SK-N-SH (cell line): ENCODE data around the gene ATG9A. TPM values are rescaled to one million over a fixed set of nuclear protein-coding genes. Genes with fewer than 3 reads are reported as not detected.

ENCODE experiments used
- CTCF ChIA-PET: fragments of 300-600, 350-600 bp; formaldehyde crosslinking; extraction: SDS; loops from one replicate; lab custom pipeline; 2021; lab: Yijun Ruan, JAX
- POLR2A ChIA-PET: fragments of 350-600 bp; sonication (Branson Sonifier 250); formaldehyde crosslinking; extraction: SDS; loops from one replicate; lab custom pipeline; 2020; ENCODE audit warnings: antibody characterized with exemption, inconsistent platforms; lab: Yijun Ruan, JAX
- DNase-seq: peaks from one replicate; pipeline ENCODE4 v3.0.0; 2012
- H2AFZ ChIP-seq: fragments of 200-600 bp; sonication (generic); 2 replicates; pipeline ENCODE4 v1.8.1; 2016; ENCODE audit warnings: antibody characterized with exemption, mild to moderate bottlenecking, low read depth
- H3F3A ChIP-seq: fragments of 200-600 bp; sonication (generic); replicated peaks from 2 replicates; pipeline ENCODE3; 2016; ENCODE audit warnings: antibody characterized with exemption, mild to moderate bottlenecking; ENCODE audit not compliant: insufficient read depth
- H3K27ac ChIP-seq, 2 experiments: fragments of 200-500 bp in 1 of 2; fragments of 200-600 bp in 1 of 2; sonication (Bioruptor generic) in 1 of 2; sonication (generic), shearing (Covaris generic) in 1 of 2; 2 replicates each; pipeline versions ENCODE4 v1.5.1 to v1.6.1; 2014 to 2016; ENCODE audit warnings: low read depth in 2 of 2, inconsistent platforms in 1 of 2, low read length in 1 of 2, mild to moderate bottlenecking in 1 of 2, mixed read lengths in 1 of 2
- H3K27me3 ChIP-seq: fragments of 200-600 bp; sonication (generic), shearing (Covaris generic); 2 replicates; pipeline ENCODE4 v1.6.1; 2016; ENCODE audit warnings: mixed run types; ENCODE audit not compliant: insufficient read depth
- H3K36me3 ChIP-seq, 2 experiments: fragments of 200-500 bp in 1 of 2; fragments of 200-600 bp in 1 of 2; sonication (Bioruptor generic) in 1 of 2; sonication (generic) in 1 of 2; replicated peaks in 1 of 2; 2 replicates each; pipeline versions ENCODE3 to v1.5.1; 2014 to 2016; ENCODE audit warnings: low read length in 1 of 2, mild to moderate bottlenecking in 1 of 2; ENCODE audit not compliant: insufficient read depth in 2 of 2, control insufficient read depth in 1 of 2
- H3K4me1 ChIP-seq, 2 experiments: fragments of 200-500 bp in 1 of 2; fragments of 200-600 bp in 1 of 2; sonication (Bioruptor generic) in 1 of 2; sonication (generic), shearing (Covaris generic) in 1 of 2; 2 replicates each; pipeline versions ENCODE4 v1.5.1 to v1.6.1; 2014 to 2016; ENCODE audit warnings: low read depth in 1 of 2, low read length in 1 of 2, mixed run types in 1 of 2; ENCODE audit not compliant: insufficient read depth in 2 of 2, control insufficient read depth in 1 of 2
- H3K4me2 ChIP-seq: fragments of 200-600 bp; sonication (generic), shearing (Covaris generic); 2 replicates; pipeline ENCODE4 v1.6.1; 2017; ENCODE audit warnings: mixed run types
- H3K4me3 ChIP-seq, 2 experiments: fragments of 200-500 bp in 1 of 2; fragments of 200-600 bp in 1 of 2; sonication (Bioruptor generic) in 1 of 2; sonication (generic), shearing (Covaris generic) in 1 of 2; 2 replicates each; pipeline versions ENCODE4 v1.5.1 to v1.8.1; 2014 to 2016; ENCODE audit warnings: low read depth in 2 of 2, inconsistent platforms in 1 of 2, low read length in 1 of 2, mild to moderate bottlenecking in 1 of 2, mixed read lengths in 1 of 2, moderate library complexity in 1 of 2
- H3K79me2 ChIP-seq: fragments of 200-600 bp; sonication (generic); 2 replicates; pipeline ENCODE4 v1.8.1; 2017; ENCODE audit warnings: mild to moderate bottlenecking; ENCODE audit not compliant: insufficient read depth
- H3K9ac ChIP-seq: fragments of 200-600 bp; sonication (generic); 2 replicates; pipeline ENCODE4 v1.6.1; 2017; ENCODE audit warnings: mixed run types
- H3K9me2 ChIP-seq: fragments of 200-600 bp; sonication (generic); 2 replicates; pipeline ENCODE4 v1.6.1; 2017; ENCODE audit warnings: mixed run types
- H3K9me3 ChIP-seq: fragments of 200-600 bp; sonication (generic); 2 replicates; pipeline ENCODE4 v1.6.1; 2017; ENCODE audit warnings: mixed run types, mild to moderate bottlenecking, moderate library complexity
- H4K20me1 ChIP-seq: fragments of 200-600 bp; sonication (generic); 2 replicates; pipeline ENCODE4 v1.6.1; 2017; ENCODE audit warnings: mild to moderate bottlenecking, mixed run types; ENCODE audit not compliant: insufficient read depth
- EP300 ChIP-seq, 2 experiments: IDR thresholded peaks; 2 replicates each; pipeline versions ENCODE4 v1.4.0 to v1.6.1; 2012; ENCODE audit warnings: borderline replicate concordance in 1 of 2, low read depth in 1 of 2, low read length in 1 of 2
- GABPA ChIP-seq: IDR thresholded peaks from 2 replicates; pipeline ENCODE4 v1.4.0; 2012; ENCODE audit warnings: low read depth, mild to moderate bottlenecking
- GATA2 ChIP-seq: sonication (generic); formaldehyde crosslinking; IDR thresholded peaks from 2 replicates; pipeline ENCODE4 v1.5.0; 2020; ENCODE audit warnings: mild to moderate bottlenecking, missing genetic modification reagents
- MAX ChIP-seq: IDR thresholded peaks from 2 replicates; pipeline ENCODE4 v1.4.0; 2012; ENCODE audit warnings: low read depth
- MXI1 ChIP-seq: IDR thresholded peaks from 2 replicates; pipeline ENCODE4 v1.6.1; 2012; ENCODE audit warnings: mild to moderate bottlenecking, low read depth, low read length, improper control_type of control experiment
- NFIC ChIP-seq: IDR thresholded peaks from 2 replicates; pipeline ENCODE4 v1.4.0; 2012; ENCODE audit warnings: borderline replicate concordance
- NRF1 ChIP-seq: IDR thresholded peaks from 2 replicates; pipeline ENCODE4 v1.6.1; 2012; ENCODE audit warnings: low read depth, mild to moderate bottlenecking, low read length
- RAD21 ChIP-seq: IDR thresholded peaks from 2 replicates; pipeline ENCODE4 v1.6.1; 2012; ENCODE audit warnings: mild to moderate bottlenecking, low read length
- RCOR1 ChIP-seq: fragments of 150-350 bp; IDR thresholded peaks from 2 replicates; pipeline ENCODE4 v1.6.1; 2017; ENCODE audit warnings: antibody characterized with exemption, low read length
- RFX5 ChIP-seq: IDR thresholded peaks from 2 replicates; pipeline ENCODE4 v1.6.1; 2012; ENCODE audit warnings: mild to moderate bottlenecking, improper control_type of control experiment, low read length
- SIN3A ChIP-seq: IDR thresholded peaks from 2 replicates; pipeline ENCODE4 v1.6.1; 2012; ENCODE audit warnings: low read depth, mild to moderate bottlenecking, low read length, moderate library complexity, borderline replicate concordance
- SMC3 ChIP-seq: IDR thresholded peaks from 2 replicates; pipeline ENCODE4 v1.6.1; 2012; ENCODE audit warnings: low read depth, low read length, improper control_type of control experiment
- TAF1 ChIP-seq: IDR thresholded peaks from 2 replicates; pipeline ENCODE4 v1.6.1; 2012; ENCODE audit warnings: low read depth, mild to moderate bottlenecking, low read length, moderate library complexity, borderline replicate concordance
- TEAD4 ChIP-seq: IDR thresholded peaks from 2 replicates; pipeline ENCODE4 v1.4.0; 2012; ENCODE audit warnings: mild to moderate bottlenecking, borderline replicate concordance; ENCODE audit not compliant: insufficient read depth
- WGBS: methylation state at CpG from one replicate; pipeline ENCODE4 v1.1.6; 2017; ENCODE audit warnings: low lambda C conversion rate; 5-methylcytosine and 5-hydroxymethylcytosine counted together
- polyA plus RNA-seq, 3 experiments: library from polyadenylated mRNA; depleted of rRNA; stranded (reverse); fragments of >200 nt; gene quantifications; 2 replicates each; pipeline ENCODE4 v1.2.3, GENCODE V29; 2012
- TF ChIP-seq, protein P1 (sequence below): fragments of 200-600 bp; sonication (generic); IDR thresholded peaks from 2 replicates; pipeline ENCODE4 v1.6.1; 2017; ENCODE audit warnings: antibody characterized with exemption, mild to moderate bottlenecking, moderate library complexity
- TF ChIP-seq, protein P2 (sequence below): IDR thresholded peaks from 2 replicates; pipeline ENCODE4 v1.4.0; 2012; ENCODE audit warnings: low read depth, borderline replicate concordance

ATG9A gene
- polyA plus RNA-seq, 1 of the 3 experiments (the other 2 are of a cell fraction), result 29.6 TPM

GRCh38 chr2:219230059-219230540 is 664 bp upstream of the ATG9A start:
- TF ChIP-seq RFX5, result no peak
- TF ChIP-seq NFIC, result no peak
- TF ChIP-seq MAX, result no peak; the same call in 1 of the 2 replicates
- TF ChIP-seq EP300 (IDR thresholded peaks at IDR 0.05; ENCODE audit: borderline replicate concordance in 1 of 2, low read depth in 1 of 2, low read length in 1 of 2), result no peak
- TF ChIP-seq RAD21, result no peak
- TF ChIP-seq RCOR1, result no peak
- no peak for TF ChIP-seq TEAD4
- TF ChIP-seq, protein P1, sequence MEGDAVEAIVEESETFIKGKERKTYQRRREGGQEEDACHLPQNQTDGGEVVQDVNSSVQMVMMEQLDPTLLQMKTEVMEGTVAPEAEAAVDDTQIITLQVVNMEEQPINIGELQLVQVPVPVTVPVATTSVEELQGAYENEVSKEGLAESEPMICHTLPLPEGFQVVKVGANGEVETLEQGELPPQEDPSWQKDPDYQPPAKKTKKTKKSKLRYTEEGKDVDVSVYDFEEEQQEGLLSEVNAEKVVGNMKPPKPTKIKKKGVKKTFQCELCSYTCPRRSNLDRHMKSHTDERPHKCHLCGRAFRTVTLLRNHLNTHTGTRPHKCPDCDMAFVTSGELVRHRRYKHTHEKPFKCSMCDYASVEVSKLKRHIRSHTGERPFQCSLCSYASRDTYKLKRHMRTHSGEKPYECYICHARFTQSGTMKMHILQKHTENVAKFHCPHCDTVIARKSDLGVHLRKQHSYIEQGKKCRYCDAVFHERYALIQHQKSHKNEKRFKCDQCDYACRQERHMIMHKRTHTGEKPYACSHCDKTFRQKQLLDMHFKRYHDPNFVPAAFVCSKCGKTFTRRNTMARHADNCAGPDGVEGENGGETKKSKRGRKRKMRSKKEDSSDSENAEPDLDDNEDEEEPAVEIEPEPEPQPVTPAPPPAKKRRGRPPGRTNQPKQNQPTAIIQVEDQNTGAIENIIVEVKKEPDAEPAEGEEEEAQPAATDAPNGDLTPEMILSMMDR, result no peak
- TF ChIP-seq GABPA, result no peak
- no peak for TF ChIP-seq MXI1
- no peak for TF ChIP-seq NRF1
- TF ChIP-seq, protein P2, sequence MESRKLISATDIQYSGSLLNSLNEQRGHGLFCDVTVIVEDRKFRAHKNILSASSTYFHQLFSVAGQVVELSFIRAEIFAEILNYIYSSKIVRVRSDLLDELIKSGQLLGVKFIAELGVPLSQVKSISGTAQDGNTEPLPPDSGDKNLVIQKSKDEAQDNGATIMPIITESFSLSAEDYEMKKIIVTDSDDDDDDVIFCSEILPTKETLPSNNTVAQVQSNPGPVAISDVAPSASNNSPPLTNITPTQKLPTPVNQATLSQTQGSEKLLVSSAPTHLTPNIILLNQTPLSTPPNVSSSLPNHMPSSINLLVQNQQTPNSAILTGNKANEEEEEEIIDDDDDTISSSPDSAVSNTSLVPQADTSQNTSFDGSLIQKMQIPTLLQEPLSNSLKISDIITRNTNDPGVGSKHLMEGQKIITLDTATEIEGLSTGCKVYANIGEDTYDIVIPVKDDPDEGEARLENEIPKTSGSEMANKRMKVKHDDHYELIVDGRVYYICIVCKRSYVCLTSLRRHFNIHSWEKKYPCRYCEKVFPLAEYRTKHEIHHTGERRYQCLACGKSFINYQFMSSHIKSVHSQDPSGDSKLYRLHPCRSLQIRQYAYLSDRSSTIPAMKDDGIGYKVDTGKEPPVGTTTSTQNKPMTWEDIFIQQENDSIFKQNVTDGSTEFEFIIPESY, result no peak
- no peak for TF ChIP-seq SMC3
- no peak for TF ChIP-seq SIN3A
- TF ChIP-seq GATA2, result no peak
- TF ChIP-seq TAF1, result no peak
- Histone ChIP-seq H3K4me1 (peaks cover 3 to 16% of the 10 kb centered on the region in 2 experiments; a peak in 1 of 4 replicates), H2AFZ (peak overlapping the region; percentile 80), H3F3A (peaks cover 11% of the 10 kb centered on the region), H3K9ac (peak overlapping the region; percentile 70), H3K4me3 (peak overlapping the region; percentile 82 to 87), H3K27me3 (no peaks in the 10 kb centered on the region), H3K4me2 (peak overlapping the region; percentile 87), H3K27ac (peak overlapping the region; percentile 74 to 77), H4K20me1 (no peaks in the 10 kb centered on the region), H3K9me3 (no peaks in the 10 kb centered on the region), H3K36me3 (peaks cover 14 to 39% of the 10 kb centered on the region in 2 experiments), H3K79me2 (peaks cover 27% of the 10 kb centered on the region), H3K9me2 (no peaks in the 10 kb centered on the region)
- WGBS, result 0% methylated on average over 24 of the region's 24 CpGs
- ChIA-PET POLR2A (interaction anchor here (0.6 to 2.7 kb wide), 5 partner anchors 12 to 268 kb away, joined by 3 to 23 read pairs (median 8); partner anchors contain the start of genes ABCB6, CNPPD1, GLB1L and STK16), CTCF (interaction anchor here (0.9 to 5.1 kb wide), 8 partner anchors 11 to 70 kb away, joined by 3 to 40 read pairs (median 4); partner anchors contain the start of genes ABCB6 and NHEJ1)
- DNase-seq, result peak; percentile 65
